Measurements from ENCODE around the gene CCDC175. TPM values are rescaled to one million over a fixed set of nuclear protein-coding genes. Genes with fewer than 3 reads are reported as not detected.

CCDC175 gene
- total and polyA plus RNA-seq, 10 of the 15 experiments (the other 5 are each of a cell fraction or from before 2014, with no cell fraction given), result not detected

DNA sequence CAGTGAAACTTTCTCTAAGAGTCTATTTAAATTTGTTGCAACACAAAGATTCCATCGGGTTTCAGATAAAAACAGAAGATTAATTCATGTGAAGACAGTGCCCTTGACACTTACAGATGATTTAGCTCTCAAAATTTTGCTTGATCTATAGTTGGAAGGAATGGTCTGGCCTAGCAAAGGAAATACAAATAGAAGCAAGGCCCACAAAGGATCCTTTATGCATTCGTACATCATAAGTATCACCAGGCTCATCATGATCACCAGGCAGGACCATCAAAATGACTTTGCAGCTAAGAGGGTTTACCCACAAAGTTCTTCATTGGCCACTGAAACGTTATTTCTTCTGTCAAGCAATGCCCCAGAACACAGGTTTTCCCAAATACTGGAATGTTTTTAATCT, 67.5 kb downstream of the CCDC175 start:
- Histone ChIP-seq H3K4me1 (ENCODE audit: control insufficient read depth, insufficient read depth, low read length) (no peaks in the 10 kb centered on the region), H3K27me3 (replicated peaks in 1 of 2; ENCODE audit: control insufficient read depth in 2 of 2, insufficient read depth in 2 of 2, low read length in 1 of 2) (no peaks in the 10 kb centered on the region), H3K4me2 (ENCODE audit: control insufficient read depth, insufficient read depth) (no peak overlapping the region), H4K20me1 (ENCODE audit: control insufficient read depth, insufficient read depth) (no peaks in the 10 kb centered on the region), H3K36me3 (ENCODE audit: control insufficient read depth in 2 of 2, insufficient read depth in 2 of 2, low read length in 1 of 2) (peaks cover 0 to 2% of the 10 kb centered on the region in 2 experiments; a peak in 2 of 4 replicates), H3K27ac (ENCODE audit: control insufficient read depth, insufficient read depth) (no peak overlapping the region), H2AFZ (ENCODE audit: control insufficient read depth, low read depth, low read length) (no peak overlapping the region), H3K9me3 (replicated peaks; ENCODE audit: control insufficient read depth, insufficient read depth, low read length) (no peaks in the 10 kb centered on the region), H3K4me3 (no peak overlapping the region), H3K9ac (ENCODE audit: control insufficient read depth, insufficient read depth, low read length) (no peak overlapping the region), H3K79me2 (ENCODE audit: control insufficient read depth, insufficient read depth, low read length) (no peaks in the 10 kb centered on the region)
- TF ChIP-seq CHD4 (IDR thresholded peaks at IDR 0.05), result no peak
- TF ChIP-seq, protein P1, sequence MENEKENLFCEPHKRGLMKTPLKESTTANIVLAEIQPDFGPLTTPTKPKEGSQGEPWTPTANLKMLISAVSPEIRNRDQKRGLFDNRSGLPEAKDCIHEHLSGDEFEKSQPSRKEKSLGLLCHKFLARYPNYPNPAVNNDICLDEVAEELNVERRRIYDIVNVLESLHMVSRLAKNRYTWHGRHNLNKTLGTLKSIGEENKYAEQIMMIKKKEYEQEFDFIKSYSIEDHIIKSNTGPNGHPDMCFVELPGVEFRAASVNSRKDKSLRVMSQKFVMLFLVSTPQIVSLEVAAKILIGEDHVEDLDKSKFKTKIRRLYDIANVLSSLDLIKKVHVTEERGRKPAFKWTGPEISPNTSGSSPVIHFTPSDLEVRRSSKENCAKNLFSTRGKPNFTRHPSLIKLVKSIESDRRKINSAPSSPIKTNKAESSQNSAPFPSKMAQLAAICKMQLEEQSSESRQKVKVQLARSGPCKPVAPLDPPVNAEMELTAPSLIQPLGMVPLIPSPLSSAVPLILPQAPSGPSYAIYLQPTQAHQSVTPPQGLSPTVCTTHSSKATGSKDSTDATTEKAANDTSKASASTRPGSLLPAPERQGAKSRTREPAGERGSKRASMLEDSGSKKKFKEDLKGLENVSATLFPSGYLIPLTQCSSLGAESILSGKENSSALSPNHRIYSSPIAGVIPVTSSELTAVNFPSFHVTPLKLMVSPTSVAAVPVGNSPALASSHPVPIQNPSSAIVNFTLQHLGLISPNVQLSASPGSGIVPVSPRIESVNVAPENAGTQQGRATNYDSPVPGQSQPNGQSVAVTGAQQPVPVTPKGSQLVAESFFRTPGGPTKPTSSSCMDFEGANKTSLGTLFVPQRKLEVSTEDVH (IDR thresholded peaks at IDR 0.05; ENCODE audit: low read depth, partially characterized antibody), result no peak
- TF ChIP-seq, protein P2, sequence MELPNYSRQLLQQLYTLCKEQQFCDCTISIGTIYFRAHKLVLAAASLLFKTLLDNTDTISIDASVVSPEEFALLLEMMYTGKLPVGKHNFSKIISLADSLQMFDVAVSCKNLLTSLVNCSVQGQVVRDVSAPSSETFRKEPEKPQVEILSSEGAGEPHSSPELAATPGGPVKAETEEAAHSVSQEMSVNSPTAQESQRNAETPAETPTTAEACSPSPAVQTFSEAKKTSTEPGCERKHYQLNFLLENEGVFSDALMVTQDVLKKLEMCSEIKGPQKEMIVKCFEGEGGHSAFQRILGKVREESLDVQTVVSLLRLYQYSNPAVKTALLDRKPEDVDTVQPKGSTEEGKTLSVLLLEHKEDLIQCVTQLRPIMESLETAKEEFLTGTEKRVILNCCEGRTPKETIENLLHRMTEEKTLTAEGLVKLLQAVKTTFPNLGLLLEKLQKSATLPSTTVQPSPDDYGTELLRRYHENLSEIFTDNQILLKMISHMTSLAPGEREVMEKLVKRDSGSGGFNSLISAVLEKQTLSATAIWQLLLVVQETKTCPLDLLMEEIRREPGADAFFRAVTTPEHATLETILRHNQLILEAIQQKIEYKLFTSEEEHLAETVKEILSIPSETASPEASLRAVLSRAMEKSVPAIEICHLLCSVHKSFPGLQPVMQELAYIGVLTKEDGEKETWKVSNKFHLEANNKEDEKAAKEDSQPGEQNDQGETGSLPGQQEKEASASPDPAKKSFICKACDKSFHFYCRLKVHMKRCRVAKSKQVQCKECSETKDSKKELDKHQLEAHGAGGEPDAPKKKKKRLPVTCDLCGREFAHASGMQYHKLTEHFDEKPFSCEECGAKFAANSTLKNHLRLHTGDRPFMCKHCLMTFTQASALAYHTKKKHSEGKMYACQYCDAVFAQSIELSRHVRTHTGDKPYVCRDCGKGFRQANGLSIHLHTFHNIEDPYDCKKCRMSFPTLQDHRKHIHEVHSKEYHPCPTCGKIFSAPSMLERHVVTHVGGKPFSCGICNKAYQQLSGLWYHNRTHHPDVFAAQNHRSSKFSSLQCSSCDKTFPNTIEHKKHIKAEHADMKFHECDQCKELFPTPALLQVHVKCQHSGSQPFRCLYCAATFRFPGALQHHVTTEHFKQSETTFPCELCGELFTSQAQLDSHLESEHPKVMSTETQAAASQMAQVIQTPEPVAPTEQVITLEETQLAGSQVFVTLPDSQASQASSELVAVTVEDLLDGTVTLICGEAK (IDR thresholded peaks at IDR 0.05; ENCODE audit: borderline replicate concordance), result no peak
- CTCF ChIA-PET, result interaction anchor here (0.5 to 12.6 kb wide), 4 partner anchors 24 to 453 kb away, joined by 3 to 147 read pairs (median 4); partner anchors contain the start of genes CCDC175 and JKAMP
- FAIRE-seq (no peak), DNase-seq (ENCODE audit: low read depth, low spot score) (no peak), ATAC-seq (no peak)
- POLR2A ChIA-PET, result no interaction called here
- 65% methylated on average over 3 of the region's 3 CpGs for WGBS (ENCODE audit: insufficient coverage, insufficient replicate concordance, low lambda C conversion rate, missing lambda C conversion rate)
- in situ Hi-C loops (cut with MboI), result no loop called here
- intact Hi-C loops (cut with micrococcal nuclease; ENCODE audit: unreplicated experiment), result loop anchor here (5.0 kb wide), 1 partner anchor 178 kb away; no protein-coding TSS in a partner anchor
- SMC1A ChIA-PET (ENCODE audit: uncharacterized antibody, unreplicated experiment), result interaction anchor here (1.0 to 3.9 kb wide), 2 partner anchors 8 to 68 kb away, joined by 3 to 29 read pairs; partner anchors contain the start of gene CCDC175
- RAD21 ChIA-PET (ENCODE audit: unreplicated experiment), result interaction anchor here (2.4 kb wide), 1 partner anchor 68 kb away, joined by 13 read pairs; the partner anchor contains the start of gene CCDC175
- BruUV-seq (replicated peaks), result no TSS peak

All from GM12878 (cell line).